Measurements from ENCODE around the gene PPM1M.

- TF ChIP-seq ARNTL (CRISPR knock-in tag; IDR thresholded peaks at IDR 0.05; ENCODE audit: borderline replicate concordance, low read depth) (no peak), ZFP3 (CRISPR knock-in tag; IDR thresholded peaks at IDR 0.05) (no peak), CSRNP3 (CRISPR knock-in tag; IDR thresholded peaks at IDR 0.05) (no peak), POU6F1 (CRISPR knock-in tag; IDR thresholded peaks at IDR 0.05; ENCODE audit: borderline replicate concordance, low read depth) (no peak), PATZ1 (CRISPR knock-in tag; IDR thresholded peaks at IDR 0.05; ENCODE audit: borderline replicate concordance) (no peak), ZFP30 (CRISPR knock-in tag; IDR thresholded peaks at IDR 0.05) (no peak), CREB5 (CRISPR knock-in tag; IDR thresholded peaks at IDR 0.05; ENCODE audit: low read depth) (no peak), RARB (CRISPR knock-in tag; IDR thresholded peaks at IDR 0.05) (no peak), ISL1 (CRISPR knock-in tag; IDR thresholded peaks at IDR 0.05) (no peak), ZNF70 (CRISPR knock-in tag; IDR thresholded peaks at IDR 0.05) (no peak), ZNF8 (CRISPR knock-in tag; IDR thresholded peaks at IDR 0.05) (no peak), SNAI2 (CRISPR knock-in tag; IDR thresholded peaks at IDR 0.05) (no peak), BACH2 (CRISPR knock-in tag; IDR thresholded peaks at IDR 0.05; ENCODE audit: borderline replicate concordance) (no peak)
Observed at GRCh38 chr3:52240059-52240885, 5.3 kb upstream of the PPM1M start.

Data from SK-N-SH treated with all-trans-retinoic acid at 6 μM for 48 hours (cell line).